Measurements from ENCODE around the gene CAMK2N2.

DNA sequence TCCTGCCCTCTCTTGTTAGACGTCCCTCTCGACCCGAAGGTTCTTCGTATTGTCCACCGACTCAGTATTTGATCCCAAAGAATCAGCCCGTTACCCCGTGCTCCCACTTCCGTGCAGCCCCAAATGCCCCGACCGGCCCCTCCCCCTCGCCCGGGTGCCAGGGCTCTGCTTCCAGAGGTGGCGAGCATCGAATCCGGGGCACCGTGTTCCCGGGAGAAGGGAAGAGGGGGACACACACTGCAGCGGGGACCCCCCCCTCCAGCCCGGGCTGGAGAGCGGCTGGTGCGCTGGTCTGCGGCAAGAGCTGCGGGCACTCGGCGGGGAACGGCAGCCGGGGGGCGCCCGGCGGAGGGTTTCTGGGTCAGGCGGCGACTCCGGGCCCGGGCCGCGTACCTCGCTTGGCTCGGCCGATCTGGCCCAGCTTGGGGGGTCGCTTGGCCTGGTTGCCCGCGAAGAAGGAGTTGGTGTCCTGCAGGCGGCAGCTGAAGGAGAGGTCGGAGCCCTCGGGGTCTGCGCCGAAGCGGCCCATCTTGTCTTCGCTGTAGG lies 556 bp downstream of the CAMK2N2 start:
- TF ChIP-seq, protein P1, sequence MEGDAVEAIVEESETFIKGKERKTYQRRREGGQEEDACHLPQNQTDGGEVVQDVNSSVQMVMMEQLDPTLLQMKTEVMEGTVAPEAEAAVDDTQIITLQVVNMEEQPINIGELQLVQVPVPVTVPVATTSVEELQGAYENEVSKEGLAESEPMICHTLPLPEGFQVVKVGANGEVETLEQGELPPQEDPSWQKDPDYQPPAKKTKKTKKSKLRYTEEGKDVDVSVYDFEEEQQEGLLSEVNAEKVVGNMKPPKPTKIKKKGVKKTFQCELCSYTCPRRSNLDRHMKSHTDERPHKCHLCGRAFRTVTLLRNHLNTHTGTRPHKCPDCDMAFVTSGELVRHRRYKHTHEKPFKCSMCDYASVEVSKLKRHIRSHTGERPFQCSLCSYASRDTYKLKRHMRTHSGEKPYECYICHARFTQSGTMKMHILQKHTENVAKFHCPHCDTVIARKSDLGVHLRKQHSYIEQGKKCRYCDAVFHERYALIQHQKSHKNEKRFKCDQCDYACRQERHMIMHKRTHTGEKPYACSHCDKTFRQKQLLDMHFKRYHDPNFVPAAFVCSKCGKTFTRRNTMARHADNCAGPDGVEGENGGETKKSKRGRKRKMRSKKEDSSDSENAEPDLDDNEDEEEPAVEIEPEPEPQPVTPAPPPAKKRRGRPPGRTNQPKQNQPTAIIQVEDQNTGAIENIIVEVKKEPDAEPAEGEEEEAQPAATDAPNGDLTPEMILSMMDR (conservative IDR thresholded peaks at IDR 0.05; ENCODE audit: low read depth, low read length): no peak
- no peak for TF ChIP-seq BHLHE40 (IDR thresholded peaks at IDR 0.05; ENCODE audit: low read depth, low read length)

Measured in IMR-90 (cell line).